HT-29 (cell line): ENCODE measurements around the gene MBD5. TPM values are rescaled to one million over a fixed set of nuclear protein-coding genes. Genes with fewer than 3 reads are reported as not detected.

Experiments
- DNase-seq: peaks from one replicate; pipeline ENCODE4 v3.0.0-alpha.2; 2015; ENCODE audit warnings: low spot score
- total RNA-seq: library from RNA; depleted of rRNA; stranded (reverse); fragments of >200 nt; shearing (Covaris generic); gene quantifications from 2 replicates; pipeline ENCODE4 v1.2.3, GENCODE V29; 2014

Gene MBD5
- total RNA-seq, 1 experiment from 2014 or later = 14.1 TPM

- no peak for DNase-seq
These were observed 197.6 kb downstream of the MBD5 start for GRCh38 chr2:148218326-148219075.

- DNase-seq = no peak
These were observed 200.3 kb downstream of the MBD5 start for GRCh38 chr2:148221166-148221565.

GRCh38 chr2:148221926-148222325, 201.0 kb downstream of the MBD5 start:
- DNase-seq = no peak

- no peak for DNase-seq
These were observed 211.0 kb downstream of the MBD5 start for GRCh38 chr2:148231858-148232257.

- DNase-seq = no peak
These were observed 213.3 kb downstream of the MBD5 start for GRCh38 chr2:148234143-148234542.

- DNase-seq = no peak
These were observed 217.0 kb downstream of the MBD5 start for GRCh38 chr2:148237911-148238310.

- DNase-seq = no peak
These were observed 217.7 kb downstream of the MBD5 start for GRCh38 chr2:148238561-148238960.

- no peak for DNase-seq
These were observed 219.9 kb downstream of the MBD5 start for GRCh38 chr2:148240838-148241237.

- no peak for DNase-seq
These were observed 223.9 kb downstream of the MBD5 start for GRCh38 chr2:148244593-148245292.

GRCh38 chr2:148251993-148252392, 231.1 kb downstream of the MBD5 start:
- DNase-seq = no peak

GRCh38 chr2:148252646-148253045, 231.8 kb downstream of the MBD5 start:
- no peak for DNase-seq

GRCh38 chr2:148253685-148254084, 232.8 kb downstream of the MBD5 start:
- DNase-seq = no peak

GRCh38 chr2:148255929-148256328, 235.0 kb downstream of the MBD5 start:
- no peak for DNase-seq

- no peak for DNase-seq
These were observed 236.4 kb downstream of the MBD5 start for GRCh38 chr2:148257276-148257675.

GRCh38 chr2:148258124-148258523, 237.2 kb downstream of the MBD5 start:
- no peak for DNase-seq

- no peak for DNase-seq
These were observed 238.8 kb downstream of the MBD5 start for GRCh38 chr2:148259674-148260073.

- no peak for DNase-seq
These were observed 243.0 kb downstream of the MBD5 start for GRCh38 chr2:148263890-148264289.

- DNase-seq = no peak
These were observed 252.3 kb downstream of the MBD5 start for GRCh38 chr2:148273158-148273691.

GRCh38 chr2:148279216-148279615, 258.3 kb downstream of the MBD5 start:
- no peak for DNase-seq

GRCh38 chr2:148282201-148282600, 261.3 kb downstream of the MBD5 start:
- DNase-seq = no peak

- no peak for DNase-seq
These were observed 271.5 kb downstream of the MBD5 start for GRCh38 chr2:148292431-148292830.

- no peak for DNase-seq
These were observed 277.3 kb downstream of the MBD5 start for GRCh38 chr2:148298196-148298595.

GRCh38 chr2:148299616-148300015, 278.7 kb downstream of the MBD5 start:
- no peak for DNase-seq
